Progenitor cell of endocrine pancreas (in vitro differentiated cells): ENCODE results near the gene SPAG16. TPM values are rescaled to one million over a fixed set of nuclear protein-coding genes. Genes with fewer than 3 reads are reported as not detected.
"Not testable (repeated sequence)": the region's sequence is repeated elsewhere in the genome, so short reads cannot be mapped to it uniquely, and the experiment has no call there.

Experiments
- DNase-seq: peaks from one replicate; pipeline ENCODE4 v3.0.0; 2021; ENCODE audit warnings: low spot score; ENCODE audit not compliant: unreplicated experiment
- H3K27ac Mint-ChIP-seq: 2 replicates; pipeline ENCODE4 v1.8.0; 2021; ENCODE audit warnings: mild to moderate bottlenecking, moderate library complexity, mixed read lengths
- H3K27me3 Mint-ChIP-seq: 2 replicates; pipeline ENCODE4 v1.8.0; 2021; ENCODE audit warnings: mixed read lengths
- H3K36me3 Mint-ChIP-seq: 2 replicates; pipeline ENCODE4 v1.8.0; 2022; ENCODE audit warnings: mixed read lengths; ENCODE audit not compliant: insufficient read depth
- H3K4me1 Mint-ChIP-seq: 2 replicates; pipeline ENCODE4 v1.8.0; 2021; ENCODE audit warnings: low read depth, mixed read lengths
- H3K4me3 Mint-ChIP-seq: 2 replicates; pipeline ENCODE4 v1.8.0; 2021; ENCODE audit warnings: low read depth, mild to moderate bottlenecking, moderate library complexity, mixed read lengths
- H3K9me3 Mint-ChIP-seq: 2 replicates; pipeline ENCODE4 v1.8.0; 2021; ENCODE audit warnings: low read depth, mixed read lengths
- CTCF ChIP-seq: fragments of 200-600 bp; sonication (generic); IDR thresholded peaks from one replicate; pipeline ENCODE4 v1.5.0; 2021; ENCODE audit warnings: antibody characterized with exemption, mild to moderate bottlenecking; ENCODE audit not compliant: unreplicated experiment
- total RNA-seq: library from RNA; stranded (reverse); gene quantifications from 2 replicates; pipeline ENCODE4 v1.2.1, GENCODE V29; 2021

SPAG16 gene
- total RNA-seq, 1 donor from 2014 or later = 52.8 TPM

DNA sequence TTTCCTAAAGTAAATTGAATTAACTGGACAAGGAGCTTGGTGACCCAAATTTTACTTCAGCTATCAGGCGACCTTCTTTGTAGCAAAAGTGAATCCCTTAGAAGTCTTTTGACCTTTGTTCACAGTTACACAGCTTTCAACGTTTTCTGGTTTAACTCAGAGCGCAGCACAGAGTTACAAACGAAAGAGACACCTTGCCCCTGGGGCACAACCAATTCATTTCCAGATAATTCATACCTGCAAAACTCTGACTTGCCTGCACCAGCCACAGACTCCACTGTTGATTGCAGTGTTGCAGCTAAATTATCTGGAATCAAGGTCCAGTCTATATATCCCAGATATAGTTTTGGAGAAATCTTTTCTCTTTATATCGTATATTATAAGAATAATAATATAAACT lies 768.0 kb downstream of the SPAG16 start:
- DNase-seq = no peak
- no peak for TF ChIP-seq CTCF
- H3K36me3 Mint-ChIP-seq = no peaks in the 10 kb centered on the region
- H3K27ac Mint-ChIP-seq = no peak overlapping the region
- no peak overlapping the region for H3K4me3 Mint-ChIP-seq
- H3K4me1 Mint-ChIP-seq = peaks cover 1% of the 10 kb centered on the region
- H3K9me3 Mint-ChIP-seq = peaks cover 4% of the 10 kb centered on the region
- no peaks in the 10 kb centered on the region for H3K27me3 Mint-ChIP-seq

DNA sequence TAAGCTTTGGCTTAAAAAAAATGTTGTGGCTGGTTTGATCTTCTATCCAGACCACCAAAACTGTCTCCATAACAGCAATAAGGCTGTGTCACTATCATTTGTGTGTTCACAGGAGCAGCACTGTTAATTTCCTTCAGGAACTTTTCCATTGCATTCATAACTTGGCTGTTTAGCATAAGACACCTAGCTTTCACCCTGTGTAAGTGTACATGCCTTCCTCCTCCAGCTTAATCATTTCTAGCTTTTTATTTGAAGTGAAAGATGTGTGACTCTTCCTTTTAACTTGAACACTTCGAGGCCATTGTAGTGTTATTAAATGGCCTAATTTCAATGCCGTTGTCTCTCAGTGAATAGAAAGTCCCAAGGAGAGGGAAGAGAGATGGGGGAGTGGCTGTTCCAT lies 773.7 kb downstream of the SPAG16 start:
- no peak for DNase-seq
- no peak overlapping the region for H3K4me3 Mint-ChIP-seq
- H3K36me3 Mint-ChIP-seq = no peaks in the 10 kb centered on the region
- no peaks in the 10 kb centered on the region for H3K27me3 Mint-ChIP-seq
- no peak for TF ChIP-seq CTCF
- peaks cover 1% of the 10 kb centered on the region for H3K4me1 Mint-ChIP-seq
- no peak overlapping the region for H3K27ac Mint-ChIP-seq
- no peaks in the 10 kb centered on the region for H3K9me3 Mint-ChIP-seq

DNA sequence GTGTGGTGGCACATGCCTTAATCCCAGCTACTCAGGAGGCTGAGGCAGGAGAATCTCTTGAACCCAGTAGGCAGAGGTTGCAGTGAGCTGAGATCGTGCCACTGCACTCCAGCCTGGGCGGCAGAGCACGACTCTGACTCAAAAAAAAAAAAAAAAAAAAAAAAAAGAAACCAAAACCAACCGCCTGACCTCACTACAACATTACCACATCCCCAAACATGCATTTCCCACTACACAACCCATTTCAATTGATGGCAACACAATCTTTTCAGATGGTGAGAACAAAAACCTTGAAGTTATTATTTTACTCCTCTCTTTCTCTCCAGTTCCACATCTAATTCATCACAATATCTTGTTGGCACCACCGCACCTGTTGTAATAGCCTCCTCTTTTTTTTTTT lies 778.0 kb downstream of the SPAG16 start:
- not testable (repeated sequence) for H3K36me3 Mint-ChIP-seq, H3K4me1 Mint-ChIP-seq, H3K27ac Mint-ChIP-seq, DNase-seq, H3K27me3 Mint-ChIP-seq, H3K9me3 Mint-ChIP-seq, H3K4me3 Mint-ChIP-seq

GRCh38 chr2:214064471-214064870 lies 780.2 kb downstream of the SPAG16 start:
- Mint-ChIP-seq H3K36me3 (no peaks in the 10 kb centered on the region), H3K4me1 (peaks cover 4% of the 10 kb centered on the region), H3K27ac (no peak overlapping the region), H3K9me3 (no peaks in the 10 kb centered on the region), H3K27me3 (no peaks in the 10 kb centered on the region), H3K4me3 (no peak overlapping the region)
- no peak for DNase-seq
- no peak for TF ChIP-seq CTCF

DNA sequence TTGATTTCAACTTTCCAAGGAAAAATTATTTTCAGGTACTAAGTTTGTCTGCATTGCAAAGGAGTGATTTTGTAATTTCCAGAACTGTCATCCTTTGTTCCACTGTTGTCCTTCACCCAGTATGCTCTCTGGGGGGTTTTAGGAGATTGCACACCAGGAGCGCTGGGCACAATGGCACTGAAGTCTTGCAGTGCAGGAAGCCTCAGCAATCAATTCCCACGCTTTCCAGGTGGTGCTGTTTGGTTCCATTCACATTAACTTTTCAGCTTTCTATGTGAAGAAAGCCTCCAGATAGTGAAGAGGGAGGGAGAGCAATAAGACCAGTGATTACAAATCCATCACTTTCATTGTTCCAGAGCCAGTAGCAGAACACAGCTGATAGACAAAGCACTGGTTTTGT lies 782.6 kb downstream of the SPAG16 start:
- Mint-ChIP-seq H3K4me3 (no peak overlapping the region), H3K4me1 (peaks cover 4% of the 10 kb centered on the region), H3K27ac (no peak overlapping the region), H3K27me3 (no peaks in the 10 kb centered on the region), H3K9me3 (no peaks in the 10 kb centered on the region), H3K36me3 (no peaks in the 10 kb centered on the region)
- no peak for DNase-seq
- no peak for TF ChIP-seq CTCF

DNA sequence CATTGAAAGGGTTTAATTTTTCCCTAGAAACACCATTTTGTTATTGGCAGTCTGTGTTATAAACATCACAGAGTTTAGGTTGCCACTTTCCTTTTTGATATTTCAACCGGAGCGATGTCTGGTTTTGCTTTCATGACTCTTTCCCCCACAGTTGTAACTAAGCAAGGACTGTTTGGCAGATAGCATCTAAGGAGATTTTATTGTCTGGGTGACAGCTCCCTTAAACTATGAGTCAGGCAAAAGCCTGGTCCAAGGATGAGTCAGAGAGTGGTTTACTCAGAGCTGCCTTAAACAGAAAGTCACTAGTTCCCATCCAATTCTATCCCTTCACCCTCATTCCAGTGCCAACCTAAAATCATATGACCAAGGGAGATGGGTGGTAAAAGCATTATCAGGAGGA lies 785.0 kb downstream of the SPAG16 start:
- DNase-seq = no peak
- no peak for TF ChIP-seq CTCF
- H3K36me3 Mint-ChIP-seq = no peaks in the 10 kb centered on the region
- peaks cover 4% of the 10 kb centered on the region for H3K4me1 Mint-ChIP-seq
- H3K4me3 Mint-ChIP-seq = no peak overlapping the region
- no peaks in the 10 kb centered on the region for H3K27me3 Mint-ChIP-seq
- no peak overlapping the region for H3K27ac Mint-ChIP-seq
- H3K9me3 Mint-ChIP-seq = no peaks in the 10 kb centered on the region
